Loucy (cell line): Measurements from ENCODE around the gene IL1R2.

Experiments used
- H2AFZ ChIP-seq: fragments of 200-600 bp; sonication (generic); 2 replicates; pipeline ENCODE4 v1.6.0; 2016; ENCODE audit warnings: antibody characterized with exemption, mild to moderate bottlenecking, low read length, moderate library complexity
- H3F3A ChIP-seq: fragments of 200-600 bp; 2 replicates; pipeline ENCODE4 v1.6.0; 2016; ENCODE audit warnings: antibody characterized with exemption, low read depth, mild to moderate bottlenecking
- H3K27me3 ChIP-seq: fragments of 200-600 bp; sonication (generic); 2 replicates; pipeline ENCODE4 v1.6.1; 2014; ENCODE audit warnings: low read length, mild to moderate bottlenecking; ENCODE audit not compliant: insufficient read depth, poor library complexity, severe bottlenecking
- H3K36me3 ChIP-seq: fragments of 200-600 bp; sonication (generic); 2 replicates; pipeline ENCODE4 v1.6.1; 2016; ENCODE audit warnings: low read length; ENCODE audit not compliant: insufficient read depth
- H3K4me1 ChIP-seq: fragments of 200-600 bp; sonication (generic); 2 replicates; pipeline ENCODE4 v1.5.1; 2014; ENCODE audit warnings: low read length, mild to moderate bottlenecking; ENCODE audit not compliant: insufficient read depth, poor library complexity, severe bottlenecking
- H3K4me2 ChIP-seq: fragments of 200-600 bp; sonication (generic); 2 replicates; pipeline ENCODE4 v1.6.0; 2014; ENCODE audit warnings: antibody characterized with exemption, low read length, low read depth, mild to moderate bottlenecking; ENCODE audit not compliant: poor library complexity, severe bottlenecking
- H3K4me3 ChIP-seq: fragments of 200-600 bp; sonication (generic); 2 replicates; pipeline ENCODE4 v1.5.1; 2014; ENCODE audit warnings: low read length, mild to moderate bottlenecking, mixed read lengths; ENCODE audit not compliant: poor library complexity, severe bottlenecking
- H3K79me2 ChIP-seq: fragments of 200-600 bp; sonication (generic); 2 replicates; pipeline ENCODE4 v1.6.1; 2014; ENCODE audit warnings: low read length; ENCODE audit not compliant: insufficient read depth
- H3K9ac ChIP-seq: fragments of 200-600 bp; sonication (generic); 2 replicates; pipeline ENCODE4 v1.6.0; 2014; ENCODE audit warnings: mild to moderate bottlenecking, low read depth, low read length, moderate library complexity; ENCODE audit not compliant: poor library complexity, severe bottlenecking
- H3K9me2 ChIP-seq: fragments of 200-600 bp; sonication (generic); replicated peaks from 2 replicates; pipeline ENCODE4 v1.6.1; 2016; ENCODE audit warnings: low read depth, low read length, mixed read lengths
- H3K9me3 ChIP-seq: fragments of 200-600 bp; sonication (generic); 2 replicates; pipeline ENCODE4 v1.6.1; 2014; ENCODE audit warnings: mild to moderate bottlenecking, antibody characterized with exemption, low read length, low read depth; ENCODE audit not compliant: insufficient read depth
- H4K20me1 ChIP-seq: fragments of 200-600 bp; sonication (generic); 2 replicates; pipeline ENCODE4 v1.6.0; 2014; ENCODE audit warnings: antibody characterized with exemption, low read length, mild to moderate bottlenecking; ENCODE audit not compliant: insufficient read depth, poor library complexity, severe bottlenecking
- EZH2phosphoT487 ChIP-seq: fragments of 200-600 bp; IDR thresholded peaks from 2 replicates; pipeline ENCODE4 v1.6.1; 2018; ENCODE audit warnings: antibody characterized with exemption, mild to moderate bottlenecking, moderate library complexity, borderline replicate concordance
- TF ChIP-seq, protein P1 (sequence below): fragments of 200-600 bp; sonication (generic); conservative IDR thresholded peaks from 2 replicates; pipeline ENCODE4 v1.5.1; 2014; ENCODE audit warnings: mild to moderate bottlenecking, antibody characterized with exemption, low read length

The IL1R2 gene

DNA sequence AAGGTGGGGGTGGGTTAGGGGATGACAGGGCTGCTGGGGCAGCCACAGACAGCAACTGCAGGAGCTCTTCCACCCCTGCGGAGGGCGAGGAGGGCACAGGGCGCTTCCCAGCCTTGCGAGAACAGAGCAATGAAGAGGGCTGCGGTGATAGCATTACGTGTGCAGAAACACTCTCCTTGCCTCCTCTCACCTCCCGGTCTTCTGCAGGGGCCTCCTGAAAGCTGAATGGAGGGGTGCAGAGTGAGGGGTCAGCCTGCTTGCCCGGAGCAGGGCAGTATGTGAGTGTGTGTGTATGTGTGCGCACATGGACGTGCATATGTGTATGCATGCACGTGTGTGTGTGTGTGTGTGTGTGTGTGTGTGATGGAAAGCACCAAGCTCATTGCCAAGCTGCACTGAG lies 29.5 kb upstream of the IL1R2 start:
- Histone ChIP-seq H3K4me1 (no peaks in the 10 kb centered on the region), H3K9me3 (no peaks in the 10 kb centered on the region; the same call in 1 of the 2 replicates), H4K20me1 (no peaks in the 10 kb centered on the region), H3K27me3 (no peaks in the 10 kb centered on the region), H2AFZ (no peak overlapping the region), H3K79me2 (no peaks in the 10 kb centered on the region), H3K9ac (no peak overlapping the region), H3K36me3 (no peaks in the 10 kb centered on the region), H3F3A (no peaks in the 10 kb centered on the region), H3K4me2 (no peak overlapping the region), H3K4me3 (no peak overlapping the region), H3K9me2 (no peaks in the 10 kb centered on the region)
- no peak for TF ChIP-seq EZH2phosphoT487
- TF ChIP-seq, protein P1, sequence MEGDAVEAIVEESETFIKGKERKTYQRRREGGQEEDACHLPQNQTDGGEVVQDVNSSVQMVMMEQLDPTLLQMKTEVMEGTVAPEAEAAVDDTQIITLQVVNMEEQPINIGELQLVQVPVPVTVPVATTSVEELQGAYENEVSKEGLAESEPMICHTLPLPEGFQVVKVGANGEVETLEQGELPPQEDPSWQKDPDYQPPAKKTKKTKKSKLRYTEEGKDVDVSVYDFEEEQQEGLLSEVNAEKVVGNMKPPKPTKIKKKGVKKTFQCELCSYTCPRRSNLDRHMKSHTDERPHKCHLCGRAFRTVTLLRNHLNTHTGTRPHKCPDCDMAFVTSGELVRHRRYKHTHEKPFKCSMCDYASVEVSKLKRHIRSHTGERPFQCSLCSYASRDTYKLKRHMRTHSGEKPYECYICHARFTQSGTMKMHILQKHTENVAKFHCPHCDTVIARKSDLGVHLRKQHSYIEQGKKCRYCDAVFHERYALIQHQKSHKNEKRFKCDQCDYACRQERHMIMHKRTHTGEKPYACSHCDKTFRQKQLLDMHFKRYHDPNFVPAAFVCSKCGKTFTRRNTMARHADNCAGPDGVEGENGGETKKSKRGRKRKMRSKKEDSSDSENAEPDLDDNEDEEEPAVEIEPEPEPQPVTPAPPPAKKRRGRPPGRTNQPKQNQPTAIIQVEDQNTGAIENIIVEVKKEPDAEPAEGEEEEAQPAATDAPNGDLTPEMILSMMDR: no peak

DNA sequence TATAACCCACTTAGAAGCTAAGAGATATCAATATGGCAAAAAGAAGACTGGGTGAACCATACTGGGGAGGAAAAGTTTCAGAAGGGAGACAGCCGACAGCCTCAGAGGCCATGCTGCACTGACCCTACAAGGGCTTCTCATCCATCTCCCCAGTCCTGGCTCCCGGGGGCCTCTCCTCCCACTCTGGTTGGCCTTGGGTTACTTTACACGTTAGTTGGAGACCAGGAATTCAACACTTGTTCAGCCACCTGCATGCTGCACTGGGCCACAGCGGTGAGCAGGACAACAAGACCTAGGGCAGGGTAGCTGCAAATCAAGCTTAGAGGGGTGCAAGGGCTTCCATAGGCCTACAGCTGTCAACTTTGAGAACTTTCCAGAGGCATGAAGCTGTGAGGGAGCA lies 28.6 kb upstream of the IL1R2 start:
- Histone ChIP-seq H3K9me3 (no peaks in the 10 kb centered on the region), H3K9ac (no peak overlapping the region), H2AFZ (no peak overlapping the region), H3K27me3 (no peaks in the 10 kb centered on the region), H3K9me2 (no peaks in the 10 kb centered on the region), H3K79me2 (no peaks in the 10 kb centered on the region), H3K4me3 (no peak overlapping the region), H3F3A (no peaks in the 10 kb centered on the region), H3K36me3 (no peaks in the 10 kb centered on the region), H4K20me1 (no peaks in the 10 kb centered on the region), H3K4me2 (no peak overlapping the region), H3K4me1 (no peaks in the 10 kb centered on the region)
- TF ChIP-seq, protein P1: no peak
- no peak for TF ChIP-seq EZH2phosphoT487

DNA sequence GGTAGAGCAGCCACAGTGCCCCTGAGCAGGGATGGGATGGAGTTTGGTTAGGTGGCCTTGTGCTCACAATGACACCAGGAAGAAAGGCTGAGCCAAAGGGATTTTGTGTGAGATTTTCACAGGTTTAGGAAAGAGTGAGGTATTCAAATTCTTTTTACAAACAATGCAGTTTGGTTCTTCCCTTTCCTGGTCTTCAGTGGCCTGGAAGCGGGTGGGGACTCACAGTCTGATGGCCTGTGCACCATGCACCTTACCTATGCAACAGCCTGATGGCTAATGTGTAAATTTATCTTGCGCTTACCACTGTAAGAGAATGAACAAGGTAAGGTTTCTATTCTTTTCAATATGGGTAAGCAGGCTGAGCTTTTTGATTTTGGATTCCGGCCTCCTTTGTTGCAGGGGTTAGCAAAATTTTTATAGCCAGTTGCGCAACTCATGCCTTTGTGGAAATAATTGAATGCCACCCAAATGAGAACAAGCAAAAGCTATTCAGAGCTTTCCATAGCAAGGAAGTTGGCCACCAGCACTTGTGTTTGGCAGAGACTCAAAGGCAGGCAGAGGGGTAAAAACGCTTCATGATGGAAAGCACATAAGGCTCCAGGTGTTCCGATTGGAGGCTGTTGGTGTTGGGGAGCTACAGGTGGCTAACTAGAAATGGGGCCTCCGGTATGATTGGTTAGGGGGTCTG lies 23.8 kb upstream of the IL1R2 start:
- Histone ChIP-seq H3K4me1 (no peaks in the 10 kb centered on the region), H3K9me3 (0 out of 2 replicates have a peak, but pooled peaks cover 3% of the 10 kb centered on the region), H3K9ac (no peak overlapping the region), H3K4me2 (no peak overlapping the region), H2AFZ (no peak overlapping the region), H3K79me2 (no peaks in the 10 kb centered on the region), H3K9me2 (no peaks in the 10 kb centered on the region), H3K27me3 (no peaks in the 10 kb centered on the region), H3K36me3 (no peaks in the 10 kb centered on the region), H3F3A (no peaks in the 10 kb centered on the region), H3K4me3 (no peak overlapping the region), H4K20me1 (no peaks in the 10 kb centered on the region)
- no peak for TF ChIP-seq EZH2phosphoT487
- TF ChIP-seq, protein P1: no peak
